ENCODE data around the gene NDFIP2.

- TF ChIP-seq CTCF (optimal IDR thresholded peaks at IDR 0.05 in 1 of 3, IDR thresholded peaks at IDR 0.05 in 1 of 3, conservative IDR thresholded peaks at IDR 0.05 in 1 of 3; ENCODE audit: extremely low read depth in 1 of 3, insufficient read depth in 2 of 3, low read length in 3 of 3) (no peak), EZH2 (IDR thresholded peaks at IDR 0.05; ENCODE audit: low read length) (no peak)
Observed at GRCh38 chr13:79442706-79443105, 38.2 kb upstream of the NDFIP2 start.
